WI38 (cell line): ENCODE data around the gene MINAR1.

Source experiments
- H3K4me3 ChIP-seq: 2 replicates; pipeline ENCODE4 v1.5.1; 2011; ENCODE audit warnings: low read depth, mild to moderate bottlenecking, control low read depth, low read length
- CTCF ChIP-seq: IDR thresholded peaks from 2 replicates; pipeline ENCODE4 v1.5.1; 2012; ENCODE audit warnings: low read depth, mild to moderate bottlenecking, control low read depth, low read length

The MINAR1 gene

GRCh38 chr15:79466488-79466887, 34.4 kb downstream of the MINAR1 start:
- no peak overlapping the region for H3K4me3 ChIP-seq
- TF ChIP-seq CTCF: no peak

GRCh38 chr15:79467865-79468586, 35.9 kb downstream of the MINAR1 start:
- H3K4me3 ChIP-seq: no peak overlapping the region
- TF ChIP-seq CTCF: no peak

GRCh38 chr15:79472446-79472845, 40.3 kb downstream of the MINAR1 start:
- no peak overlapping the region for H3K4me3 ChIP-seq
- TF ChIP-seq CTCF: no peak

GRCh38 chr15:79474252-79474651, 42.1 kb downstream of the MINAR1 start:
- TF ChIP-seq CTCF: no peak
- H3K4me3 ChIP-seq: no peak overlapping the region

- no peak for TF ChIP-seq CTCF
- no peak overlapping the region for H3K4me3 ChIP-seq
Measured at GRCh38 chr15:79475306-79475705, 43.2 kb downstream of the MINAR1 start.

- no peak for TF ChIP-seq CTCF
- no peak overlapping the region for H3K4me3 ChIP-seq
Measured at GRCh38 chr15:79478108-79478507, 46.0 kb downstream of the MINAR1 start.

- TF ChIP-seq CTCF: no peak
Measured at GRCh38 chr15:79479616-79480015, 47.5 kb downstream of the MINAR1 start.

More at GRCh38 chr15:79479616-79480015, 47.5 kb downstream of the MINAR1 start:
- no peak overlapping the region for H3K4me3 ChIP-seq
